HCT116 (cell line): Measurements from ENCODE around the gene TMC3.

Experiments
- EZH2 ChIP-seq: fragments of 200-600 bp; sonication (generic); IDR thresholded peaks from 2 replicates; pipeline ENCODE4 v1.6.1; 2017; ENCODE audit warnings: antibody characterized with exemption, mixed run types
- JUND ChIP-seq: IDR thresholded peaks from 2 replicates; pipeline ENCODE4 v1.6.1; 2012
- POLR2A ChIP-seq: IDR thresholded peaks from 2 replicates; pipeline ENCODE4 v1.7.0; 2011; ENCODE audit warnings: borderline replicate concordance; ENCODE audit not compliant: insufficient read depth, insufficient read length; ENCODE audit errors: extremely low read depth
- POLR2AphosphoS5 ChIP-seq: IDR thresholded peaks from 2 replicates; pipeline ENCODE4 v1.6.1; 2011; ENCODE audit warnings: mild to moderate bottlenecking, low read depth, low read length, moderate library complexity
- SP1 ChIP-seq: IDR thresholded peaks from 2 replicates; pipeline ENCODE4 v1.6.1; 2012; ENCODE audit warnings: low read depth
- TCF7L2 ChIP-seq: IDR thresholded peaks from 2 replicates; pipeline ENCODE4 v1.7.0; 2011; ENCODE audit warnings: borderline replicate concordance, inconsistent platforms; ENCODE audit not compliant: insufficient read depth, insufficient read length; ENCODE audit errors: extremely low read depth
- TF ChIP-seq, protein P1 (sequence below), 3 experiments: fragments of 200-600 bp in 1 of 3; sonication (generic) in 1 of 3; IDR thresholded peaks in 2 of 3; conservative IDR thresholded peaks in 1 of 3; 2 replicates each; pipeline ENCODE4 v1.5.1; 2012 to 2017; ENCODE audit warnings: low read depth in 2 of 3, low read length in 2 of 3, antibody characterized with exemption in 1 of 3, borderline replicate concordance in 1 of 3, control low read depth in 1 of 3, mild to moderate bottlenecking in 1 of 3, mixed read lengths in 1 of 3, mixed run types in 1 of 3, moderate library complexity in 1 of 3; ENCODE audit not compliant: insufficient read depth in 1 of 3
- TF ChIP-seq, protein P2 (sequence below): IDR thresholded peaks from 2 replicates; pipeline ENCODE4 v1.6.1; 2012; ENCODE audit warnings: low read depth

DNA sequence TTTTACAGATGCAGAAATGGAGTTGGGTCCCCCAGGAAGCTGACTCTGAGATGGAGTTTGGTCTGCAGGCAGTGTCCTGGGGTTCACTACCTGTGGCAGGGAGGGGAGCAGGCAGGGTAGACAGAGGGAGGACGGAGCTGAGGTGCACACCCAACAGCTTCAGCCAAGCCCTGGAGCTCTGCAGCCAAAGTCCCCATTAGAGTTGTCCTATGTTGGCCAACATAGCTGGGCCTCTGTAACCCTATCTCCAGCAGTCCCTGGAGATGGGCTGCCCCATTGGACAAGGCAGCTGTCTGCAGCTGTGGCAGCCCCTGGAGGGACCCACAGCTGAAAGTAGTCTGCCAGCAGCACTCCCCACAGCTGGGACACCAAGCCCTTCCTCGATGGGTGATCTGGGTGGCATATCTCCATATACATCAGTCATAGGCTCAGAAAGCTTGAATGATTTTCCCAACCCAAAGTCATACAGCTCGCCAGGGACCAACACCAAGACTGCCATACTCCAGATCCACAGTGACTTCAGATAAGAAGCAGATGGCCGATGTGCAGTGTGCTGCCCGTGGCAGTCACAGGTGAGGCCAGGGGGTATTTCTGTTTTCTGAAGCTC lies 82.0 kb downstream of the TMC3 start:
- no peak for TF ChIP-seq TCF7L2
- no peak for TF ChIP-seq EZH2
- TF ChIP-seq, protein P1, sequence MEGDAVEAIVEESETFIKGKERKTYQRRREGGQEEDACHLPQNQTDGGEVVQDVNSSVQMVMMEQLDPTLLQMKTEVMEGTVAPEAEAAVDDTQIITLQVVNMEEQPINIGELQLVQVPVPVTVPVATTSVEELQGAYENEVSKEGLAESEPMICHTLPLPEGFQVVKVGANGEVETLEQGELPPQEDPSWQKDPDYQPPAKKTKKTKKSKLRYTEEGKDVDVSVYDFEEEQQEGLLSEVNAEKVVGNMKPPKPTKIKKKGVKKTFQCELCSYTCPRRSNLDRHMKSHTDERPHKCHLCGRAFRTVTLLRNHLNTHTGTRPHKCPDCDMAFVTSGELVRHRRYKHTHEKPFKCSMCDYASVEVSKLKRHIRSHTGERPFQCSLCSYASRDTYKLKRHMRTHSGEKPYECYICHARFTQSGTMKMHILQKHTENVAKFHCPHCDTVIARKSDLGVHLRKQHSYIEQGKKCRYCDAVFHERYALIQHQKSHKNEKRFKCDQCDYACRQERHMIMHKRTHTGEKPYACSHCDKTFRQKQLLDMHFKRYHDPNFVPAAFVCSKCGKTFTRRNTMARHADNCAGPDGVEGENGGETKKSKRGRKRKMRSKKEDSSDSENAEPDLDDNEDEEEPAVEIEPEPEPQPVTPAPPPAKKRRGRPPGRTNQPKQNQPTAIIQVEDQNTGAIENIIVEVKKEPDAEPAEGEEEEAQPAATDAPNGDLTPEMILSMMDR (IDR thresholded peaks at IDR 0.05 in 2 of 3, conservative IDR thresholded peaks at IDR 0.05 in 1 of 3; ENCODE audit: borderline replicate concordance in 1 of 3, insufficient read depth in 1 of 3, low read depth in 2 of 3, low read length in 2 of 3): no peak
- no peak for TF ChIP-seq POLR2A
- TF ChIP-seq POLR2AphosphoS5: no peak
- no peak for TF ChIP-seq SP1
- TF ChIP-seq JUND: no peak
- TF ChIP-seq, protein P2, sequence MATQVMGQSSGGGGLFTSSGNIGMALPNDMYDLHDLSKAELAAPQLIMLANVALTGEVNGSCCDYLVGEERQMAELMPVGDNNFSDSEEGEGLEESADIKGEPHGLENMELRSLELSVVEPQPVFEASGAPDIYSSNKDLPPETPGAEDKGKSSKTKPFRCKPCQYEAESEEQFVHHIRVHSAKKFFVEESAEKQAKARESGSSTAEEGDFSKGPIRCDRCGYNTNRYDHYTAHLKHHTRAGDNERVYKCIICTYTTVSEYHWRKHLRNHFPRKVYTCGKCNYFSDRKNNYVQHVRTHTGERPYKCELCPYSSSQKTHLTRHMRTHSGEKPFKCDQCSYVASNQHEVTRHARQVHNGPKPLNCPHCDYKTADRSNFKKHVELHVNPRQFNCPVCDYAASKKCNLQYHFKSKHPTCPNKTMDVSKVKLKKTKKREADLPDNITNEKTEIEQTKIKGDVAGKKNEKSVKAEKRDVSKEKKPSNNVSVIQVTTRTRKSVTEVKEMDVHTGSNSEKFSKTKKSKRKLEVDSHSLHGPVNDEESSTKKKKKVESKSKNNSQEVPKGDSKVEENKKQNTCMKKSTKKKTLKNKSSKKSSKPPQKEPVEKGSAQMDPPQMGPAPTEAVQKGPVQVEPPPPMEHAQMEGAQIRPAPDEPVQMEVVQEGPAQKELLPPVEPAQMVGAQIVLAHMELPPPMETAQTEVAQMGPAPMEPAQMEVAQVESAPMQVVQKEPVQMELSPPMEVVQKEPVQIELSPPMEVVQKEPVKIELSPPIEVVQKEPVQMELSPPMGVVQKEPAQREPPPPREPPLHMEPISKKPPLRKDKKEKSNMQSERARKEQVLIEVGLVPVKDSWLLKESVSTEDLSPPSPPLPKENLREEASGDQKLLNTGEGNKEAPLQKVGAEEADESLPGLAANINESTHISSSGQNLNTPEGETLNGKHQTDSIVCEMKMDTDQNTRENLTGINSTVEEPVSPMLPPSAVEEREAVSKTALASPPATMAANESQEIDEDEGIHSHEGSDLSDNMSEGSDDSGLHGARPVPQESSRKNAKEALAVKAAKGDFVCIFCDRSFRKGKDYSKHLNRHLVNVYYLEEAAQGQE: no peak
